GM23338 (cell line): ENCODE results near the gene NEK11. TPM values are rescaled to one million over a fixed set of nuclear protein-coding genes. Genes with fewer than 3 reads are reported as not detected.

ENCODE experiments used
- ATAC-seq: fragments of 200-7000 bp; cut with Tn5 transposase; 3 replicates; pipeline ENCODE4 v1.9.1; 2020
- DNase-seq: peaks from one replicate; pipeline ENCODE4 v3.0.0-alpha.2; 2015; ENCODE audit warnings: low spot score
- H2AFZ ChIP-seq: fragments of 200-600 bp; sonication (generic); 2 replicates; pipeline ENCODE4 v1.8.0; 2016; ENCODE audit warnings: antibody characterized with exemption, mild to moderate bottlenecking, moderate library complexity
- H3F3A ChIP-seq: fragments of 200-600 bp; sonication (generic); replicated peaks from 2 replicates; pipeline ENCODE4 v1.8.0; 2017; ENCODE audit warnings: antibody characterized with exemption, mixed run types, low read depth
- H3K27ac ChIP-seq: fragments of 200-600 bp; sonication (generic); 2 replicates; pipeline ENCODE4 v1.6.1; 2016; ENCODE audit warnings: low read depth
- H3K27me3 ChIP-seq: fragments of 200-600 bp; sonication (generic); 2 replicates; pipeline ENCODE4 v1.8.0; 2016; ENCODE audit warnings: mild to moderate bottlenecking, mixed run types, moderate library complexity; ENCODE audit not compliant: insufficient read depth
- H3K36me3 ChIP-seq: fragments of 200-600 bp; sonication (generic); 2 replicates; pipeline ENCODE4 v1.8.0; 2016; ENCODE audit warnings: mild to moderate bottlenecking; ENCODE audit not compliant: insufficient read depth
- H3K4me1 ChIP-seq: fragments of 200-600 bp; sonication (generic); 2 replicates; pipeline ENCODE4 v1.8.0; 2016; ENCODE audit warnings: mild to moderate bottlenecking, moderate library complexity; ENCODE audit not compliant: insufficient read depth
- H3K4me2 ChIP-seq: fragments of 200-600 bp; sonication (generic); 2 replicates; pipeline ENCODE4 v1.7.1; 2017; ENCODE audit warnings: mixed run types
- H3K4me3 ChIP-seq: fragments of 200-600 bp; sonication (generic); 2 replicates; pipeline ENCODE4 v1.6.1; 2016; ENCODE audit warnings: mixed run types
- H3K79me2 ChIP-seq: fragments of 200-600 bp; sonication (generic); replicated peaks from 2 replicates; pipeline ENCODE4 v1.8.0; 2017; ENCODE audit warnings: mild to moderate bottlenecking; ENCODE audit not compliant: insufficient read depth
- H3K9me2 ChIP-seq: fragments of 200-600 bp; sonication (generic); 2 replicates; pipeline ENCODE4 v1.8.0; 2017; ENCODE audit not compliant: insufficient read depth
- H4K20me1 ChIP-seq: fragments of 200-600 bp; sonication (generic); replicated peaks from 2 replicates; pipeline ENCODE4 v1.8.0; 2017; ENCODE audit warnings: mild to moderate bottlenecking; ENCODE audit not compliant: insufficient read depth
- H3K27ac Mint-ChIP-seq: 2 replicates; pipeline ENCODE4 v1.8.0; 2020; ENCODE audit warnings: inconsistent platforms, mild to moderate bottlenecking, moderate library complexity, mixed read lengths
- H3K27me3 Mint-ChIP-seq: 3 replicates; pipeline ENCODE4 v1.8.0; 2022; ENCODE audit warnings: low read depth, mild to moderate bottlenecking, moderate library complexity, mixed read lengths, inconsistent platforms; ENCODE audit not compliant: insufficient read depth, poor library complexity
- H3K36me3 Mint-ChIP-seq: 3 replicates; pipeline ENCODE4 v1.8.0; 2021; ENCODE audit warnings: low read depth, mild to moderate bottlenecking, inconsistent platforms, moderate library complexity, mixed read lengths
- H3K4me1 Mint-ChIP-seq: 3 replicates; pipeline ENCODE4 v1.8.0; 2020; ENCODE audit warnings: mild to moderate bottlenecking, inconsistent platforms, mixed read lengths
- H3K4me3 Mint-ChIP-seq: 3 replicates; pipeline ENCODE4 v1.8.0; 2021; ENCODE audit warnings: moderate library complexity, mild to moderate bottlenecking, inconsistent platforms, mixed read lengths
- H3K9me3 Mint-ChIP-seq: 3 replicates; pipeline ENCODE4 v1.8.0; 2020; ENCODE audit warnings: moderate library complexity, mild to moderate bottlenecking, inconsistent platforms, mixed read lengths
- CREB1 ChIP-seq: fragments of 250-450 bp; sonication (Bioruptor Pico); IDR thresholded peaks from 2 replicates; pipeline ENCODE4 v1.5.0; 2020; ENCODE audit warnings: low read depth, mild to moderate bottlenecking, moderate library complexity
- EZH2phosphoT487 ChIP-seq: fragments of 200-600 bp; sonication (generic); IDR thresholded peaks from one replicate; pipeline ENCODE4 v1.8.1; 2018; ENCODE audit warnings: antibody characterized with exemption; ENCODE audit not compliant: unreplicated experiment
- JUNB ChIP-seq: IDR thresholded peaks from one replicate; pipeline ENCODE4 v1.6.1; 2016; ENCODE audit warnings: antibody characterized with exemption; ENCODE audit not compliant: unreplicated experiment
- NANOG ChIP-seq: IDR thresholded peaks from 2 replicates; pipeline ENCODE4 v1.6.1; 2016; ENCODE audit warnings: antibody characterized with exemption, borderline replicate concordance
- POLR2AphosphoS5 ChIP-seq: IDR thresholded peaks from 2 replicates; pipeline ENCODE4 v1.6.1; 2016; ENCODE audit warnings: antibody characterized with exemption, low read depth
- REST ChIP-seq: IDR thresholded peaks from one replicate; pipeline ENCODE4 v1.6.1; 2018; ENCODE audit warnings: antibody characterized with exemption; ENCODE audit not compliant: unreplicated experiment
- STAT1 ChIP-seq: IDR thresholded peaks from one replicate; pipeline ENCODE4 v1.6.1; 2016; ENCODE audit warnings: antibody characterized with exemption; ENCODE audit not compliant: unreplicated experiment
- ZNF331 ChIP-seq: fragments of 250-450 bp; sonication (Bioruptor Pico); IDR thresholded peaks from 2 replicates; pipeline ENCODE4 v1.5.0; 2020; ENCODE audit warnings: low read depth, mild to moderate bottlenecking, moderate library complexity
- ZNF462 ChIP-seq: fragments of 250-450 bp; sonication (Bioruptor Pico); IDR thresholded peaks from 2 replicates; pipeline ENCODE4 v1.5.0; 2020; ENCODE audit warnings: mild to moderate bottlenecking, moderate library complexity
- polyA plus RNA-seq: library from polyadenylated mRNA; unstranded; fragments of >200 nt; fragmentation: Nextera tagmentation; extraction: Ambion mirVana; gene quantifications from 2 replicates; pipeline ENCODE4 v1.2.1, GENCODE V29; 2016
- total RNA-seq: library from RNA; depleted of rRNA; stranded (reverse); fragments of >200 nt; shearing (Covaris generic); gene quantifications from 2 replicates; pipeline ENCODE4 v1.2.3, GENCODE V29; 2014
- TF ChIP-seq, protein P1 (sequence below), 2 experiments: fragments of 200-600 bp in 1 of 2; sonication (generic) in 1 of 2; conservative IDR thresholded peaks; 2 replicates each; pipeline versions ENCODE4 v1.5.1 to v1.6.1; 2016 to 2017; ENCODE audit warnings: antibody characterized with exemption in 2 of 2, low read depth in 2 of 2, mild to moderate bottlenecking in 2 of 2, moderate library complexity in 1 of 2

The NEK11 gene
- total and polyA plus RNA-seq, 2 experiments from 2014 or later = 0.80 to 1.1 TPM

DNA sequence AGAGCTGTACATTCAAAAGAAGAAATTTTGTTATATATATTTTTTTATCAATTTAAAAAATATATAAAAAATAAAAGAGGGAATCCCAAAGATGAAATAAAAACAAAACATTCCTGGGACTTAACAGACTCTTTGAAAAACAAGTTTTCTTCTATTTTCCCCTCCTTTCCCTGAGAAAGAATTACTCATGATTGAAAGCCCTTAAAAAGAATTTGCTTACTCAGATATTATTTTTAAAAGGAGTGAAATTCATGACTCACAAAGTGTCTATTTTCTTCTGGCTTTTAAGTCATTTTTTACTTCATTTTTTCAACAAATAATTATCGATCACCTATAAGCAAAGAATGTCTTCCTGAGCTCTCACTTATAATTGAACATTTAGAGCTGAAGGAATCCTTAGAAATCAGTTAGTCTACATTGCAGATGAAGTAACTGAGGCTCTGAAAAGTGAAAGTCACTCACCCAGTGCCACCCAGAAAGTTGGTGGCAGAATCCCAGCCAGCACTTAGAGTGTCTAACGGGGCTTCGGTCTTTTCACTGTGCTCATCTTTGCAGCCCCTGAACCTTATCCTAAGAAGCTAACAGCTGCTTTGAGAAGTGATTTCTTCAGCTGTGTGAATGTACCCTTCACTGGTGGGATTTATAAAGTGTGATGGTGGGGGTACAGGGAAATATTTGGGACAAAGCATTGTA is 312.4 kb downstream of the NEK11 start:
- H4K20me1 ChIP-seq = no peaks in the 10 kb centered on the region
- no peaks in the 10 kb centered on the region for H3K4me1 ChIP-seq
- H2AFZ ChIP-seq = no peak overlapping the region
- no peaks in the 10 kb centered on the region for H3K4me1 Mint-ChIP-seq
- H3K9me3 Mint-ChIP-seq = peaks cover 19% of the 10 kb centered on the region
- no peak for DNase-seq
- H3K36me3 ChIP-seq = no peaks in the 10 kb centered on the region
- no peaks in the 10 kb centered on the region for H3K27me3 ChIP-seq
- peaks cover 11% of the 10 kb centered on the region for H3K36me3 Mint-ChIP-seq
- no peak overlapping the region for H3K4me3 Mint-ChIP-seq
- TF ChIP-seq REST (no peak), JUNB (no peak), ZNF331 (CRISPR knock-in tag) (no peak)
- H3K4me3 ChIP-seq = no peak overlapping the region
- H3K27me3 Mint-ChIP-seq = peaks cover 1% of the 10 kb centered on the region
- ATAC-seq = no peak
- H3K27ac ChIP-seq = no peak overlapping the region
- H3K27ac Mint-ChIP-seq = no peak overlapping the region
- no peaks in the 10 kb centered on the region for H3K79me2 ChIP-seq
- H3F3A ChIP-seq = no peaks in the 10 kb centered on the region
- no peaks in the 10 kb centered on the region for H3K9me2 ChIP-seq
- H3K4me2 ChIP-seq = no peak overlapping the region

- H3K9me2 ChIP-seq = 0 out of 2 replicates have a peak, but pooled peaks cover 2% of the 10 kb centered on the region
- no peak overlapping the region for H3K4me3 Mint-ChIP-seq
- no peaks in the 10 kb centered on the region; the same call in 2 of the 3 replicates for H3K4me1 Mint-ChIP-seq
- no peak for TF ChIP-seq CREB1 (CRISPR knock-in tag)
- no peak for TF ChIP-seq STAT1
- TF ChIP-seq, protein P1, sequence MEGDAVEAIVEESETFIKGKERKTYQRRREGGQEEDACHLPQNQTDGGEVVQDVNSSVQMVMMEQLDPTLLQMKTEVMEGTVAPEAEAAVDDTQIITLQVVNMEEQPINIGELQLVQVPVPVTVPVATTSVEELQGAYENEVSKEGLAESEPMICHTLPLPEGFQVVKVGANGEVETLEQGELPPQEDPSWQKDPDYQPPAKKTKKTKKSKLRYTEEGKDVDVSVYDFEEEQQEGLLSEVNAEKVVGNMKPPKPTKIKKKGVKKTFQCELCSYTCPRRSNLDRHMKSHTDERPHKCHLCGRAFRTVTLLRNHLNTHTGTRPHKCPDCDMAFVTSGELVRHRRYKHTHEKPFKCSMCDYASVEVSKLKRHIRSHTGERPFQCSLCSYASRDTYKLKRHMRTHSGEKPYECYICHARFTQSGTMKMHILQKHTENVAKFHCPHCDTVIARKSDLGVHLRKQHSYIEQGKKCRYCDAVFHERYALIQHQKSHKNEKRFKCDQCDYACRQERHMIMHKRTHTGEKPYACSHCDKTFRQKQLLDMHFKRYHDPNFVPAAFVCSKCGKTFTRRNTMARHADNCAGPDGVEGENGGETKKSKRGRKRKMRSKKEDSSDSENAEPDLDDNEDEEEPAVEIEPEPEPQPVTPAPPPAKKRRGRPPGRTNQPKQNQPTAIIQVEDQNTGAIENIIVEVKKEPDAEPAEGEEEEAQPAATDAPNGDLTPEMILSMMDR (conservative IDR thresholded peaks at IDR 0.05; ENCODE audit: low read depth in 2 of 2) = no peak
- TF ChIP-seq ZNF462 (CRISPR knock-in tag) = no peak
- TF ChIP-seq POLR2AphosphoS5 = no peak
- TF ChIP-seq ZNF331 (CRISPR knock-in tag) = no peak
- TF ChIP-seq NANOG = no peak
- no peak for TF ChIP-seq JUNB
- no peak for TF ChIP-seq EZH2phosphoT487
These were observed 315.1 kb downstream of the NEK11 start for GRCh38 chr3:131341761-131342160.

More at GRCh38 chr3:131341761-131342160, 315.1 kb downstream of the NEK11 start:
- H2AFZ ChIP-seq = no peak overlapping the region
- no peaks in the 10 kb centered on the region for H3K27me3 ChIP-seq
- no peak for DNase-seq
- Mint-ChIP-seq H3K36me3 (peaks cover 16% of the 10 kb centered on the region), H3K27ac (no peak overlapping the region), H3K27me3 (no peaks in the 10 kb centered on the region), H3K9me3 (peaks cover 25% of the 10 kb centered on the region)
- no peaks in the 10 kb centered on the region for H3F3A ChIP-seq
- no peak overlapping the region for H3K27ac ChIP-seq
- no peaks in the 10 kb centered on the region for H3K4me1 ChIP-seq
- no peak overlapping the region for H3K4me2 ChIP-seq
- no peaks in the 10 kb centered on the region for H3K36me3 ChIP-seq
- no peaks in the 10 kb centered on the region for H3K79me2 ChIP-seq
- no peaks in the 10 kb centered on the region for H4K20me1 ChIP-seq
- no peak for ATAC-seq
- H3K4me3 ChIP-seq = no peak overlapping the region
